GM12878 (cell line): ENCODE data around the gene KRTAP5-8. TPM values are rescaled to one million over a fixed set of nuclear protein-coding genes. Genes with fewer than 3 reads are reported as not detected.

ENCODE experiments used
- ATAC-seq: fragments of 200-7000 bp; cut with Tn5 transposase; 3 replicates; pipeline ENCODE4 v1.9.1; 2020; ENCODE audit warnings: mild to moderate bottlenecking, moderate library complexity
- BruUV-seq: library from RNA; stranded (reverse); fragments of 400-500 nt; replicated peaks from 2 replicates; lab custom pipeline; 2021; lab: Mats Ljungman, UMichigan
- CTCF ChIA-PET: fragments of 300-600 bp; sonication (Branson Sonifier 250); formaldehyde crosslinking; extraction: SDS; loops from one replicate; lab custom pipeline; 2021; ENCODE audit warnings: inconsistent platforms; lab: Yijun Ruan, JAX
- POLR2A ChIA-PET: fragments of 350-600 bp; formaldehyde crosslinking; extraction: SDS; loops from one replicate; lab custom pipeline; 2021; ENCODE audit warnings: inconsistent platforms; lab: Charles Lee
- RAD21 ChIA-PET: fragments of 300-600 bp; sonication (Branson Sonifier 250); formaldehyde crosslinking; loops from one replicate; lab custom pipeline; 2023; ENCODE audit warnings: antibody characterized with exemption; ENCODE audit not compliant: unreplicated experiment; lab: Charles Lee
- SMC1A ChIA-PET: fragments of 300-600 bp; sonication (Branson Sonifier 250); formaldehyde crosslinking; loops from one replicate; lab custom pipeline; 2023; ENCODE audit not compliant: unreplicated experiment, uncharacterized antibody; lab: Charles Lee
- DNase-seq: peaks from one replicate; pipeline ENCODE4 v3.0.0-alpha.2; 2011; ENCODE audit warnings: low read depth, low spot score
- FAIRE-seq: peaks from 3 replicates; lab custom pipeline; 2011; peaks lifted over from hg19 to GRCh38; lab: Jason Lieb, UNC
- H2AFZ ChIP-seq: 2 replicates; pipeline ENCODE4 v1.6.0; 2011; ENCODE audit warnings: low read depth, low read length, control low read depth; ENCODE audit not compliant: control insufficient read depth
- H3K27ac ChIP-seq: 2 replicates; pipeline ENCODE4 v1.5.1; 2011; ENCODE audit warnings: control low read depth; ENCODE audit not compliant: control insufficient read depth, insufficient read depth
- H3K27me3 ChIP-seq, 2 experiments: replicated peaks in 1 of 2; 2 replicates each; pipeline versions ENCODE4 v1.6.0 to v1.6.1; 2011; ENCODE audit warnings: low read length in 1 of 2; ENCODE audit not compliant: control insufficient read depth in 2 of 2, insufficient read depth in 2 of 2
- H3K36me3 ChIP-seq, 2 experiments: 2 replicates each; pipeline ENCODE4 v1.5.1; 2011; ENCODE audit warnings: low read length in 1 of 2; ENCODE audit not compliant: control insufficient read depth in 2 of 2, insufficient read depth in 2 of 2
- H3K4me1 ChIP-seq: 2 replicates; pipeline ENCODE4 v1.6.1; 2011; ENCODE audit warnings: mild to moderate bottlenecking, low read length, moderate library complexity, mixed read lengths; ENCODE audit not compliant: control insufficient read depth, insufficient read depth
- H3K4me2 ChIP-seq: 2 replicates; pipeline ENCODE4 v1.6.0; 2011; ENCODE audit warnings: control low read depth; ENCODE audit not compliant: control insufficient read depth, insufficient read depth
- H3K4me3 ChIP-seq: fragments of 200-600 bp; sonication (generic); 2 replicates; pipeline ENCODE4 v1.5.1; 2016
- H3K79me2 ChIP-seq: 2 replicates; pipeline ENCODE4 v1.6.0; 2011; ENCODE audit warnings: low read length; ENCODE audit not compliant: control insufficient read depth, insufficient read depth
- H3K9ac ChIP-seq: 2 replicates; pipeline ENCODE4 v1.8.0; 2011; ENCODE audit warnings: low read length, control low read depth, mixed read lengths; ENCODE audit not compliant: control insufficient read depth, insufficient read depth
- H3K9me3 ChIP-seq: replicated peaks from 3 replicates; pipeline ENCODE4 v1.5.1; 2011; ENCODE audit warnings: mild to moderate bottlenecking, low read length; ENCODE audit not compliant: control insufficient read depth, insufficient read depth
- H4K20me1 ChIP-seq: 2 replicates; pipeline ENCODE4 v1.6.0; 2011; ENCODE audit not compliant: control insufficient read depth, insufficient read depth
- CBFB ChIP-seq: IDR thresholded peaks from 2 replicates; pipeline ENCODE4 v1.6.1; 2016; ENCODE audit warnings: antibody characterized with exemption, low read depth
- E2F4 ChIP-seq: IDR thresholded peaks from 2 replicates; pipeline ENCODE4 v1.6.1; 2012; ENCODE audit warnings: low read depth, low read length, improper control_type of control experiment
- EP300 ChIP-seq, 2 experiments: fragments of 150-350 bp in 1 of 2; IDR thresholded peaks; 2 replicates each; pipeline ENCODE4 v1.6.1; 2011 to 2012; ENCODE audit warnings: low read depth in 2 of 2, low read length in 2 of 2, borderline replicate concordance in 1 of 2, improper control_type of control experiment in 1 of 2, inconsistent platforms in 1 of 2; ENCODE audit not compliant: control insufficient read depth in 1 of 2
- ETV6 ChIP-seq, 2 experiments: fragments of 450-650 bp in 1 of 2; IDR thresholded peaks in 1 of 2; conservative IDR thresholded peaks in 1 of 2; 2 replicates each; pipeline ENCODE4 v1.6.1; 2014; ENCODE audit warnings: antibody characterized with exemption in 1 of 2, borderline replicate concordance in 1 of 2, low read depth in 1 of 2, mild to moderate bottlenecking in 1 of 2, moderate library complexity in 1 of 2
- FOS ChIP-seq: IDR thresholded peaks from 3 replicates; pipeline ENCODE4 v1.6.1; 2011; ENCODE audit warnings: borderline replicate concordance; ENCODE audit not compliant: insufficient read length; ENCODE audit errors: extremely low read depth
- FOXM1 ChIP-seq: IDR thresholded peaks from 2 replicates; pipeline ENCODE4 v1.6.1; 2012; ENCODE audit warnings: low read depth, mild to moderate bottlenecking, inconsistent platforms, low read length, moderate library complexity
- MTA2 ChIP-seq: fragments of 450-650 bp; IDR thresholded peaks from 2 replicates; pipeline ENCODE4 v1.6.1; 2016; ENCODE audit warnings: low read depth, mild to moderate bottlenecking, moderate library complexity
- NFYB ChIP-seq: IDR thresholded peaks from 2 replicates; pipeline ENCODE4 v1.6.1; 2011; ENCODE audit warnings: low read depth, mild to moderate bottlenecking, low read length, improper control_type of control experiment, moderate library complexity; ENCODE audit not compliant: insufficient read depth
- NR2C1 ChIP-seq: fragments of 450-650 bp; IDR thresholded peaks from 2 replicates; pipeline ENCODE4 v1.6.1; 2017; ENCODE audit warnings: antibody characterized with exemption, mild to moderate bottlenecking, moderate library complexity
- PAX8 ChIP-seq: fragments of 450-650 bp; IDR thresholded peaks from 2 replicates; pipeline ENCODE4 v1.6.1; 2017; ENCODE audit warnings: mild to moderate bottlenecking, moderate library complexity
- RCOR1 ChIP-seq: conservative IDR thresholded peaks from 2 replicates; pipeline ENCODE4 v1.6.1; 2012; ENCODE audit warnings: low read depth, low read length, improper control_type of control experiment
- SMAD1 ChIP-seq: fragments of 450-650 bp; IDR thresholded peaks from 2 replicates; pipeline ENCODE4 v1.6.1; 2018; ENCODE audit warnings: mild to moderate bottlenecking, low read depth; ENCODE audit not compliant: partially characterized antibody
- SREBF1 ChIP-seq: IDR thresholded peaks from 2 replicates; pipeline ENCODE4 v1.6.1; 2012; ENCODE audit warnings: mild to moderate bottlenecking, low read length
- WGBS: methylation state at CpG from one replicate; pipeline ENCODE4 v1.1.6; 2016; ENCODE audit warnings: low lambda C conversion rate; ENCODE audit not compliant: insufficient replicate concordance, insufficient coverage; ENCODE audit errors: missing lambda C conversion rate; 5-methylcytosine and 5-hydroxymethylcytosine counted together
- in situ Hi-C: fragments of 300-500 bp; cut with MboI; formaldehyde crosslinking; loops from 9 replicates; pipeline ENCODE4 v1.14.3; 2018; ENCODE audit warnings: mixed read lengths
- intact Hi-C: fragments of 100-400 bp; cut with micrococcal nuclease; formaldehyde crosslinking; loops from one replicate; pipeline ENCODE4 v1.14.2; 2022; ENCODE audit not compliant: unreplicated experiment
- polyA plus RNA-seq, 11 experiments: library from polyadenylated mRNA; depleted of rRNA in 4 of 11; unstranded in 6 of 11; stranded (reverse) in 5 of 11; fragments of >200 nt; fragmentation: Nextera tagmentation in 4 of 11; fragmentation: Illumina TruSeq in 1 of 11; extraction: Ambion mirVana in 4 of 11; extraction: Trizol in 1 of 11; gene quantifications; 1 replicate in 1 of 11; 2 replicates in 10 of 11; pipeline versions ENCODE4 v1.2.1 to v1.2.3, GENCODE V29; 2011 to 2016; ENCODE audit warnings: inconsistent platforms in 2 of 11, missing spikeins in 2 of 11, low read depth in 1 of 11
- total RNA-seq, 4 experiments: library from RNA; depleted of rRNA in 3 of 4; stranded (reverse); fragments of >200 nt in 3 of 4; fragmentation: Illumina TruSeq in 1 of 4; extraction: Trizol in 1 of 4; gene quantifications; 2 replicates each; pipeline versions ENCODE4 v1.2.1 to v1.2.3, GENCODE V29; 2013 to 2021
- TF ChIP-seq, protein P1 (sequence below): fragments of 450-650 bp; formaldehyde crosslinking; IDR thresholded peaks from 2 replicates; pipeline ENCODE4 v1.5.0; 2022; ENCODE audit warnings: mild to moderate bottlenecking, missing genetic modification characterization
- TF ChIP-seq, protein P2 (sequence below): fragments of 450-650 bp; IDR thresholded peaks from 2 replicates; pipeline ENCODE4 v1.6.1; 2017; ENCODE audit warnings: mild to moderate bottlenecking, low read depth, inconsistent platforms; ENCODE audit not compliant: poor library complexity, severe bottlenecking
- TF ChIP-seq, protein P3 (sequence below): IDR thresholded peaks from 2 replicates; pipeline ENCODE4 v1.6.1; 2011; ENCODE audit warnings: low read depth, mild to moderate bottlenecking, low read length, moderate library complexity, borderline replicate concordance; ENCODE audit errors: extremely low read depth

KRTAP5-8 gene
- total and polyA plus RNA-seq, 10 of the 15 experiments (the other 5 are each of a cell fraction or from before 2014, with no cell fraction given): 0.07 to 0.36 (median 0.13) TPM; not detected in 6

DNA sequence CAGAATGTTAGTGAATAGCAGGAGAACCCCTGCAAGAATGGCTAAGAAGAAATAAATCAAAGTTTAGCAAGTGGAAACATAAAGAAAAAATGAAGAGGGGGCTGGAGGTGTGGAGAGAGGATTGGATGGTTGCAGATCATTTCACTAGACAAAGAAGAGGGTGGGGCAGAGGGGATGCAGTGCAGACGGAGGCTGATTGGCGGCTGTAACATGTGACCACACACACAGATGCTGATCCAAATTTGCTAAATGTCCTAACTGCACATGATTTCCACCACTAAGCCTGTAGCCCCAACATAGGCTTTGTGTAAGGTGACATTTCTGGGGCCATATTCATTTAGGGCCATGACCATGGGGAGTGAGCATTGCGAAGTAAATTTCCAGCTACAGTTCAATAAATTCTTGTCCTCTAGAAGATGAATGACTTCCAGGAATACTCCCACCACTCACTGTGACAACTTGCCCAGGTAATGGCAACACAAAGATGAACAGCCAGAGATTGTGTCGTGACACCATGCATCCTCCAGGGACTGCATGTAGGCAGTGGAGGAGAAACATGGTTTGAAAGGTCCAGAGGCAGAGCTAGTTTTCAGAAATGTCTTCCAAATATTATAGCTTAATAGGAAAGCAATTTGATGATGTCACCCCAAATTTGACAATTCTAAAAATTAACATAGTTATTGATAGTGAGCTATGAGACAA lies 38.0 kb downstream of the KRTAP5-8 start:
- BruUV-seq: no TSS peak
- RAD21 ChIA-PET: no interaction called here
- TF ChIP-seq E2F4 (no peak), SMAD1 (no peak), NFYB (no peak), EP300 (IDR thresholded peaks at IDR 0.05; ENCODE audit: borderline replicate concordance in 1 of 2, control insufficient read depth in 1 of 2, low read depth in 2 of 2, low read length in 2 of 2) (no peak), PAX8 (no peak), NR2C1 (no peak), MTA2 (no peak), SREBF1 (no peak), FOXM1 (no peak), FOS (no peak), ETV6 (conservative IDR thresholded peaks at IDR 0.05 in 1 of 2, IDR thresholded peaks at IDR 0.05 in 1 of 2; ENCODE audit: borderline replicate concordance in 1 of 2, low read depth in 1 of 2) (no peak), RCOR1 (no peak), CBFB (no peak)
- TF ChIP-seq, protein P1, sequence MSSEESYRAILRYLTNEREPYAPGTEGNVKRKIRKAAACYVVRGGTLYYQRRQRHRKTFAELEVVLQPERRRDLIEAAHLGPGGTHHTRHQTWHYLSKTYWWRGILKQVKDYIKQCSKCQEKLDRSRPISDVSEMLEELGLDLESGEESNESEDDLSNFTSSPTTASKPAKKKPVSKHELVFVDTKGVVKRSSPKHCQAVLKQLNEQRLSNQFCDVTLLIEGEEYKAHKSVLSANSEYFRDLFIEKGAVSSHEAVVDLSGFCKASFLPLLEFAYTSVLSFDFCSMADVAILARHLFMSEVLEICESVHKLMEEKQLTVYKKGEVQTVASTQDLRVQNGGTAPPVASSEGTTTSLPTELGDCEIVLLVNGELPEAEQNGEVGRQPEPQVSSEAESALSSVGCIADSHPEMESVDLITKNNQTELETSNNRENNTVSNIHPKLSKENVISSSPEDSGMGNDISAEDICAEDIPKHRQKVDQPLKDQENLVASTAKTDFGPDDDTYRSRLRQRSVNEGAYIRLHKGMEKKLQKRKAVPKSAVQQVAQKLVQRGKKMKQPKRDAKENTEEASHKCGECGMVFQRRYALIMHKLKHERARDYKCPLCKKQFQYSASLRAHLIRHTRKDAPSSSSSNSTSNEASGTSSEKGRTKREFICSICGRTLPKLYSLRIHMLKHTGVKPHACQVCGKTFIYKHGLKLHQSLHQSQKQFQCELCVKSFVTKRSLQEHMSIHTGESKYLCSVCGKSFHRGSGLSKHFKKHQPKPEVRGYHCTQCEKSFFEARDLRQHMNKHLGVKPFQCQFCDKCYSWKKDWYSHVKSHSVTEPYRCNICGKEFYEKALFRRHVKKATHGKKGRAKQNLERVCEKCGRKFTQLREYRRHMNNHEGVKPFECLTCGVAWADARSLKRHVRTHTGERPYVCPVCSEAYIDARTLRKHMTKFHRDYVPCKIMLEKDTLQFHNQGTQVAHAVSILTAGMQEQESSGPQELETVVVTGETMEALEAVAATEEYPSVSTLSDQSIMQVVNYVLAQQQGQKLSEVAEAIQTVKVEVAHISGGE (CRISPR knock-in tag): no peak
- TF ChIP-seq, protein P2, sequence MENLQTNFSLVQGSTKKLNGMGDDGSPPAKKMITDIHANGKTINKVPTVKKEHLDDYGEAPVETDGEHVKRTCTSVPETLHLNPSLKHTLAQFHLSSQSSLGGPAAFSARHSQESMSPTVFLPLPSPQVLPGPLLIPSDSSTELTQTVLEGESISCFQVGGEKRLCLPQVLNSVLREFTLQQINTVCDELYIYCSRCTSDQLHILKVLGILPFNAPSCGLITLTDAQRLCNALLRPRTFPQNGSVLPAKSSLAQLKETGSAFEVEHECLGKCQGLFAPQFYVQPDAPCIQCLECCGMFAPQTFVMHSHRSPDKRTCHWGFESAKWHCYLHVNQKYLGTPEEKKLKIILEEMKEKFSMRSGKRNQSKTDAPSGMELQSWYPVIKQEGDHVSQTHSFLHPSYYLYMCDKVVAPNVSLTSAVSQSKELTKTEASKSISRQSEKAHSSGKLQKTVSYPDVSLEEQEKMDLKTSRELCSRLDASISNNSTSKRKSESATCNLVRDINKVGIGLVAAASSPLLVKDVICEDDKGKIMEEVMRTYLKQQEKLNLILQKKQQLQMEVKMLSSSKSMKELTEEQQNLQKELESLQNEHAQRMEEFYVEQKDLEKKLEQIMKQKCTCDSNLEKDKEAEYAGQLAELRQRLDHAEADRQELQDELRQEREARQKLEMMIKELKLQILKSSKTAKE: no peak
- TF ChIP-seq, protein P3, sequence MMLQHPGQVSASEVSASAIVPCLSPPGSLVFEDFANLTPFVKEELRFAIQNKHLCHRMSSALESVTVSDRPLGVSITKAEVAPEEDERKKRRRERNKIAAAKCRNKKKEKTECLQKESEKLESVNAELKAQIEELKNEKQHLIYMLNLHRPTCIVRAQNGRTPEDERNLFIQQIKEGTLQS: no peak

More for the DNA sequence above, 38.0 kb downstream of the KRTAP5-8 start:
- Histone ChIP-seq H3K9me3 (no peaks in the 10 kb centered on the region), H3K4me2 (no peak overlapping the region), H3K27me3 (no peaks in the 10 kb centered on the region; a peak in 2 of 4 replicates), H3K4me1 (no peaks in the 10 kb centered on the region), H3K36me3 (no peaks in the 10 kb centered on the region), H3K27ac (no peak overlapping the region), H3K4me3 (no peak overlapping the region), H4K20me1 (no peaks in the 10 kb centered on the region; the same call in 1 of the 2 replicates), H3K9ac (no peak overlapping the region), H2AFZ (no peak overlapping the region), H3K79me2 (no peaks in the 10 kb centered on the region)
- DNase-seq (no peak), FAIRE-seq (no peak), ATAC-seq (no peak)
- ChIA-PET CTCF (interaction anchor here (0.8 to 1.7 kb wide), 3 partner anchors 13 to 621 kb away, joined by 3 to 5 read pairs (median 3); no protein-coding TSS in a partner anchor), POLR2A (no interaction called here), SMC1A (no interaction called here)
- in situ Hi-C loops: no loop called here
- 57% methylated on average over 4 of the region's 4 CpGs for WGBS
- intact Hi-C loops: no loop called here
